SK-N-SH (cell line): ENCODE results near the gene C5orf52. TPM values are rescaled to one million over a fixed set of nuclear protein-coding genes. Genes with fewer than 3 reads are reported as not detected.
A peak's percentile ranks its signal among the peaks of the same experiment; 100 is the strongest.

ENCODE experiments used
- CTCF ChIA-PET: fragments of 300-600, 350-600 bp; formaldehyde crosslinking; extraction: SDS; loops from one replicate; lab custom pipeline; 2021; lab: Yijun Ruan, JAX
- POLR2A ChIA-PET: fragments of 350-600 bp; sonication (Branson Sonifier 250); formaldehyde crosslinking; extraction: SDS; loops from one replicate; lab custom pipeline; 2020; ENCODE audit warnings: antibody characterized with exemption, inconsistent platforms; lab: Yijun Ruan, JAX
- DNase-seq: peaks from one replicate; pipeline ENCODE4 v3.0.0; 2012
- H2AFZ ChIP-seq: fragments of 200-600 bp; sonication (generic); 2 replicates; pipeline ENCODE4 v1.8.1; 2016; ENCODE audit warnings: antibody characterized with exemption, mild to moderate bottlenecking, low read depth
- H3F3A ChIP-seq: fragments of 200-600 bp; sonication (generic); replicated peaks from 2 replicates; pipeline ENCODE3; 2016; ENCODE audit warnings: antibody characterized with exemption, mild to moderate bottlenecking; ENCODE audit not compliant: insufficient read depth
- H3K27ac ChIP-seq, 2 experiments: fragments of 200-500 bp in 1 of 2; fragments of 200-600 bp in 1 of 2; sonication (Bioruptor generic) in 1 of 2; sonication (generic), shearing (Covaris generic) in 1 of 2; 2 replicates each; pipeline versions ENCODE4 v1.5.1 to v1.6.1; 2014 to 2016; ENCODE audit warnings: low read depth in 2 of 2, inconsistent platforms in 1 of 2, low read length in 1 of 2, mild to moderate bottlenecking in 1 of 2, mixed read lengths in 1 of 2
- H3K27me3 ChIP-seq: fragments of 200-600 bp; sonication (generic), shearing (Covaris generic); 2 replicates; pipeline ENCODE4 v1.6.1; 2016; ENCODE audit warnings: mixed run types; ENCODE audit not compliant: insufficient read depth
- H3K36me3 ChIP-seq, 2 experiments: fragments of 200-500 bp in 1 of 2; fragments of 200-600 bp in 1 of 2; sonication (Bioruptor generic) in 1 of 2; sonication (generic) in 1 of 2; replicated peaks in 1 of 2; 2 replicates each; pipeline versions ENCODE3 to v1.5.1; 2014 to 2016; ENCODE audit warnings: low read length in 1 of 2, mild to moderate bottlenecking in 1 of 2; ENCODE audit not compliant: insufficient read depth in 2 of 2, control insufficient read depth in 1 of 2
- H3K4me1 ChIP-seq, 2 experiments: fragments of 200-500 bp in 1 of 2; fragments of 200-600 bp in 1 of 2; sonication (Bioruptor generic) in 1 of 2; sonication (generic), shearing (Covaris generic) in 1 of 2; 2 replicates each; pipeline versions ENCODE4 v1.5.1 to v1.6.1; 2014 to 2016; ENCODE audit warnings: low read depth in 1 of 2, low read length in 1 of 2, mixed run types in 1 of 2; ENCODE audit not compliant: insufficient read depth in 2 of 2, control insufficient read depth in 1 of 2
- H3K4me2 ChIP-seq: fragments of 200-600 bp; sonication (generic), shearing (Covaris generic); 2 replicates; pipeline ENCODE4 v1.6.1; 2017; ENCODE audit warnings: mixed run types
- H3K4me3 ChIP-seq, 2 experiments: fragments of 200-500 bp in 1 of 2; fragments of 200-600 bp in 1 of 2; sonication (Bioruptor generic) in 1 of 2; sonication (generic), shearing (Covaris generic) in 1 of 2; 2 replicates each; pipeline versions ENCODE4 v1.5.1 to v1.8.1; 2014 to 2016; ENCODE audit warnings: low read depth in 2 of 2, inconsistent platforms in 1 of 2, low read length in 1 of 2, mild to moderate bottlenecking in 1 of 2, mixed read lengths in 1 of 2, moderate library complexity in 1 of 2
- H3K79me2 ChIP-seq: fragments of 200-600 bp; sonication (generic); 2 replicates; pipeline ENCODE4 v1.8.1; 2017; ENCODE audit warnings: mild to moderate bottlenecking; ENCODE audit not compliant: insufficient read depth
- H3K9ac ChIP-seq: fragments of 200-600 bp; sonication (generic); 2 replicates; pipeline ENCODE4 v1.6.1; 2017; ENCODE audit warnings: mixed run types
- H3K9me2 ChIP-seq: fragments of 200-600 bp; sonication (generic); 2 replicates; pipeline ENCODE4 v1.6.1; 2017; ENCODE audit warnings: mixed run types
- H3K9me3 ChIP-seq: fragments of 200-600 bp; sonication (generic); 2 replicates; pipeline ENCODE4 v1.6.1; 2017; ENCODE audit warnings: mixed run types, mild to moderate bottlenecking, moderate library complexity
- H4K20me1 ChIP-seq: fragments of 200-600 bp; sonication (generic); 2 replicates; pipeline ENCODE4 v1.6.1; 2017; ENCODE audit warnings: mild to moderate bottlenecking, mixed run types; ENCODE audit not compliant: insufficient read depth
- CTCF ChIP-seq: fragments of 200-600 bp; sonication (generic); IDR thresholded peaks from 2 replicates; pipeline ENCODE4 v1.6.1; 2017; ENCODE audit warnings: antibody characterized with exemption, mild to moderate bottlenecking, moderate library complexity
- FOSL2 ChIP-seq: IDR thresholded peaks from 2 replicates; pipeline ENCODE4 v1.4.0; 2012; ENCODE audit warnings: low read depth, mild to moderate bottlenecking, moderate library complexity, borderline replicate concordance
- IRF3 ChIP-seq: fragments of 150-350 bp; IDR thresholded peaks from 2 replicates; pipeline ENCODE4 v1.6.1; 2016; ENCODE audit warnings: mild to moderate bottlenecking, low read depth, low read length
- MAX ChIP-seq: IDR thresholded peaks from 2 replicates; pipeline ENCODE4 v1.4.0; 2012; ENCODE audit warnings: low read depth
- PBX3 ChIP-seq: IDR thresholded peaks from 2 replicates; pipeline ENCODE4; 2012
- RAD21 ChIP-seq: IDR thresholded peaks from 2 replicates; pipeline ENCODE4 v1.6.1; 2012; ENCODE audit warnings: mild to moderate bottlenecking, low read length
- RXRA ChIP-seq: IDR thresholded peaks from 2 replicates; pipeline ENCODE4 v1.4.0; 2012; ENCODE audit warnings: low read depth, mild to moderate bottlenecking, borderline replicate concordance
- SIN3A ChIP-seq: IDR thresholded peaks from 2 replicates; pipeline ENCODE4 v1.6.1; 2012; ENCODE audit warnings: low read depth, mild to moderate bottlenecking, low read length, moderate library complexity, borderline replicate concordance
- SMC3 ChIP-seq: IDR thresholded peaks from 2 replicates; pipeline ENCODE4 v1.6.1; 2012; ENCODE audit warnings: low read depth, low read length, improper control_type of control experiment
- TEAD4 ChIP-seq: IDR thresholded peaks from 2 replicates; pipeline ENCODE4 v1.4.0; 2012; ENCODE audit warnings: mild to moderate bottlenecking, borderline replicate concordance; ENCODE audit not compliant: insufficient read depth
- YY1 ChIP-seq: IDR thresholded peaks from 2 replicates; pipeline ENCODE4 v1.4.0; 2012; ENCODE audit warnings: low read depth, mild to moderate bottlenecking
- ZBTB33 ChIP-seq: IDR thresholded peaks from 2 replicates; pipeline ENCODE4 v1.4.0; 2012; ENCODE audit warnings: low read depth, borderline replicate concordance
- WGBS: methylation state at CpG from one replicate; pipeline ENCODE4 v1.1.6; 2017; ENCODE audit warnings: low lambda C conversion rate; 5-methylcytosine and 5-hydroxymethylcytosine counted together
- polyA plus RNA-seq, 3 experiments: library from polyadenylated mRNA; depleted of rRNA; stranded (reverse); fragments of >200 nt; gene quantifications; 2 replicates each; pipeline ENCODE4 v1.2.3, GENCODE V29; 2012

The C5orf52 gene
- polyA plus RNA-seq, 1 of the 3 experiments (the other 2 are of a cell fraction) = not detected

- WGBS = 0% methylated on average over 4 of the region's 4 CpGs
- no peak overlapping the region; a peak in 1 of 4 replicates for H3K4me3 ChIP-seq
- H3K9me3 ChIP-seq = no peaks in the 10 kb centered on the region
- no peak for TF ChIP-seq RXRA
- TF ChIP-seq IRF3 = no peak
- peak; percentile 87 for TF ChIP-seq RAD21
- TF ChIP-seq SIN3A = no peak
- peak; percentile 71 for TF ChIP-seq SMC3
- no peak for TF ChIP-seq PBX3
- TF ChIP-seq CTCF = peak; percentile 72
- TF ChIP-seq MAX = no peak
- peak; percentile 25; the same call in 1 of the 2 replicates for TF ChIP-seq YY1
- peak overlapping the region; percentile 55 for H3K4me2 ChIP-seq
- no peaks in the 10 kb centered on the region for H3K9me2 ChIP-seq
- H3F3A ChIP-seq = peaks cover 11% of the 10 kb centered on the region
- CTCF ChIA-PET = interaction anchor here (0.6 to 3.6 kb wide), 34 partner anchors 9 to 1388 kb away, joined by 3 to 19 read pairs (median 4); partner anchors contain the start of genes LSM11 and THG1L
- H3K27ac ChIP-seq = peak overlapping the region in 1 of 2 experiments; percentile 51; a peak in 1 of 4 replicates
- POLR2A ChIA-PET = interaction anchor here (0.9 kb wide), 1 partner anchor 13 kb away, joined by 4 read pairs; the partner anchor contains the start of gene THG1L
- no peaks in the 10 kb centered on the region; a peak in 1 of 4 replicates for H3K4me1 ChIP-seq
- peak overlapping the region; percentile 79 for H2AFZ ChIP-seq
- peak; percentile 61 for DNase-seq
- no peaks in the 10 kb centered on the region for H3K79me2 ChIP-seq
- no peaks in the 10 kb centered on the region for H3K36me3 ChIP-seq
- H3K9ac ChIP-seq = peak overlapping the region; percentile 9; the same call in 1 of the 2 replicates
- H4K20me1 ChIP-seq = no peaks in the 10 kb centered on the region
- H3K27me3 ChIP-seq = no peaks in the 10 kb centered on the region
Measured at GRCh38 chr5:157718519-157718918, 47.2 kb downstream of the C5orf52 start.

- ChIA-PET CTCF (interaction anchor here (0.6 to 3.6 kb wide), 16 partner anchors 9 to 781 kb away, joined by 3 to 19 read pairs (median 5); partner anchors contain the start of gene LSM11), POLR2A (no interaction called here)
- H3K4me2 ChIP-seq = no peak overlapping the region
- no peaks in the 10 kb centered on the region for H3K36me3 ChIP-seq
- no peaks in the 10 kb centered on the region; a peak in 1 of 4 replicates for H3K4me1 ChIP-seq
- no peak for DNase-seq
- H3K27ac ChIP-seq = no peak overlapping the region
- H3K9ac ChIP-seq = no peak overlapping the region
- H3K9me3 ChIP-seq = no peaks in the 10 kb centered on the region
- H3F3A ChIP-seq = peaks cover 11% of the 10 kb centered on the region
- H3K4me3 ChIP-seq = no peak overlapping the region
- H3K9me2 ChIP-seq = no peaks in the 10 kb centered on the region
- peak overlapping the region; percentile 79; the same call in 1 of the 2 replicates for H2AFZ ChIP-seq
- whole genome bisulfite sequencing = 66% methylated on average over 2 of the region's 2 CpGs
- no peaks in the 10 kb centered on the region for H3K27me3 ChIP-seq
- H3K79me2 ChIP-seq = no peaks in the 10 kb centered on the region
- no peaks in the 10 kb centered on the region for H4K20me1 ChIP-seq
- TF ChIP-seq ZBTB33 = no peak
- TF ChIP-seq RXRA = no peak
- no peak for TF ChIP-seq TEAD4
- no peak for TF ChIP-seq PBX3
- no peak for TF ChIP-seq FOSL2
- TF ChIP-seq IRF3 = no peak
- TF ChIP-seq MAX = no peak
- no peak for TF ChIP-seq CTCF
Measured at GRCh38 chr5:157719245-157719644, 47.9 kb downstream of the C5orf52 start.
